Measurements from ENCODE around the gene C19orf73. TPM values are rescaled to one million over a fixed set of nuclear protein-coding genes. Genes with fewer than 3 reads are reported as not detected.

The C19orf73 gene
- total RNA-seq, 1 donor from 2014 or later: not detected

- H3K4me1 ChIP-seq: no peaks in the 10 kb centered on the region
- H3K27ac ChIP-seq: no peak overlapping the region
- no peaks in the 10 kb centered on the region for H3K27me3 ChIP-seq
- H3K36me3 ChIP-seq: peaks cover 4 to 96% of the 10 kb centered on the region in 2 donors
- no peak overlapping the region for H3K4me3 ChIP-seq
- H3K9me3 ChIP-seq: no peaks in the 10 kb centered on the region
- DNase-seq (ENCODE audit: extremely low spot score in 2 of 2): no peak
- TF ChIP-seq POLR2A (IDR thresholded peaks at IDR 0.05): no peak
- no peak for TF ChIP-seq POLR2AphosphoS5 (IDR thresholded peaks at IDR 0.05; ENCODE audit: insufficient read depth in 1 of 2, low read depth in 1 of 2)
- TF ChIP-seq CTCF (IDR thresholded peaks at IDR 0.05): no peak
- intact Hi-C loops (cut with DNase I): no loop called here
Measured at GRCh38 chr19:49103331-49104085, 15.4 kb downstream of the C19orf73 start.

GRCh38 chr19:49102303-49102702, 16.6 kb downstream of the C19orf73 start:
- intact Hi-C loops (cut with DNase I): no loop called here
- DNase-seq (ENCODE audit: extremely low spot score in 2 of 2): no peak
- Histone ChIP-seq H3K27ac (no peak overlapping the region), H3K27me3 (no peaks in the 10 kb centered on the region), H3K4me3 (no peak overlapping the region), H3K9me3 (no peaks in the 10 kb centered on the region), H3K4me1 (no peaks in the 10 kb centered on the region), H3K36me3 (peaks cover 5 to 92% of the 10 kb centered on the region in 2 donors)
- no peak for TF ChIP-seq POLR2A (IDR thresholded peaks at IDR 0.05)
- no peak for TF ChIP-seq POLR2AphosphoS5 (IDR thresholded peaks at IDR 0.05; ENCODE audit: insufficient read depth in 1 of 2, low read depth in 1 of 2)
- no peak for TF ChIP-seq CTCF (IDR thresholded peaks at IDR 0.05)

DNA sequence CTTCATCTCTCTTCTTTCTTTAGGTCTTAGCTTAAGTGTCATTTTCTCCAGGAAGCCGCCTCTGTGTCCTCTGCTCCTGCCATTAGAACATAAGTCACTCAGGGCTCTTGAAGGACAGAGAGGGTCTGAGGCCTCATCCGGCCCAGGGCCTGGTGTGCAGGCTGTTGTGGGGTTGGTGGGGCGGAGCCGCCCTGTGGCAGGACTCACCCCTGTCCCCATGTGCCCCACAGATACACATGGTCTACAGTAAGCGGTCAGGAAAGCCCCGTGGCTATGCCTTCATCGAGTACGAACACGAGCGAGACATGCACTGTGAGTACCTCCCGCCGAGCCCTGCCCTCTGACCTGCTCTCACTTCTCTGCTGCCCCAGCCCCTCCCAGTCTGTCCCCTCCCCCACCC, 17.8 kb downstream of the C19orf73 start:
- intact Hi-C loops (cut with DNase I): no loop called here

GRCh38 chr19:49098795-49099194, 20.1 kb downstream of the C19orf73 start:
- TF ChIP-seq POLR2AphosphoS5 (IDR thresholded peaks at IDR 0.05; ENCODE audit: insufficient read depth in 1 of 2, low read depth in 1 of 2) (no peak), POLR2A (IDR thresholded peaks at IDR 0.05) (no peak), CTCF (IDR thresholded peaks at IDR 0.05) (no peak)
- Histone ChIP-seq H3K27ac (no peak overlapping the region), H3K9me3 (no peaks in the 10 kb centered on the region), H3K27me3 (no peaks in the 10 kb centered on the region), H3K4me3 (no peak overlapping the region), H3K4me1 (peaks cover 11% of the 10 kb centered on the region), H3K36me3 (peaks cover 5 to 83% of the 10 kb centered on the region in 2 donors)
- DNase-seq (ENCODE audit: extremely low spot score in 2 of 2): no peak
- intact Hi-C loops (cut with DNase I): loop anchor here (5.0 kb wide), 2 partner anchors 49 to 104 kb away; no protein-coding TSS in a partner anchor

More for the DNA sequence above, 17.8 kb downstream of the C19orf73 start:
- no peaks in the 10 kb centered on the region for H3K9me3 ChIP-seq
- no peak overlapping the region for H3K4me3 ChIP-seq
- H3K4me1 ChIP-seq: no peaks in the 10 kb centered on the region
- no peak overlapping the region for H3K27ac ChIP-seq
- TF ChIP-seq CTCF (IDR thresholded peaks at IDR 0.05): no peak
- no peak for TF ChIP-seq POLR2AphosphoS5 (IDR thresholded peaks at IDR 0.05; ENCODE audit: insufficient read depth in 1 of 2, low read depth in 1 of 2)
- no peak for TF ChIP-seq POLR2A (IDR thresholded peaks at IDR 0.05)
- no peak for DNase-seq (ENCODE audit: extremely low spot score in 2 of 2)
- no peaks in the 10 kb centered on the region for H3K27me3 ChIP-seq
- peaks cover 5 to 92% of the 10 kb centered on the region in 2 donors for H3K36me3 ChIP-seq
